ENCODE results near the gene METTL16.

DNA sequence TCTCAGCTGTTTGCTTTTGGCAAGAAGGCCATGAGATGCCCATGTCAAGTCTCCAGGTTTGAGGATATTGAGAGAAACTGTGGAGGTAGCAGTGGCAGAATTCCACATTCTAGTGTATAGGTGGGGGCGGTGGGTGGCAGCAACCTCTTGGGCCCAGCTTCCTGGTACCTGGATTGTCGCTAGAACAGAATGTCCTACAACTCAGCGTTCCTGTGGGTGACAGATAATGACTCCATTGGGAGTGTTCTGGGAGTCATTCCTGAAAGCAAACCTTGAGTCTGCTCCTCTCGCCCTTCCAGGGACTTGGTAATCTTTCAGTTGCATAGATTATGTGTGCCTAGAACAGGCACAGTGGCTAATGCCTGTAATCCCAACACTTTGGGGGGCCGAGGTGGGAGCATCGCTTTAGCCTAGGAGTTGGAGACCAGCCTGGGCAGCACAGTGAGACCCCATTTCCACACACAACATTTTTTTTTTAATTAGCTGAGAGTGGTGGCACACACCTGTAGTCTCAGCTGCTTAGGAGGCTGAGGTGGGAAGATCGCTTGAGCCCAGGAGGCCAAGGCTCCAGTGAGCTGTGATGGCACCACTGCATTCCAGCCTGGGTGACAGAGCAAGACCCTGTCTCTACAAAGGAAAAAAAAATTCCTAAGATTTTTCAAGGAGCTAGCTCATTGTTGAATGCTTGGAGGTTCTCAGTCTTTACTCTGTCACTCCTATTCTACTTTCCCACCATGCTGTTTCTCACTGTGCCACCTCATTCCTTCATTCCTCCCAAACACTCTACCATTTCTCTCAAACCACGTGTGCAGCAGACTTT is 37.9 kb upstream of the METTL16 start:
- TF ChIP-seq, protein P1, sequence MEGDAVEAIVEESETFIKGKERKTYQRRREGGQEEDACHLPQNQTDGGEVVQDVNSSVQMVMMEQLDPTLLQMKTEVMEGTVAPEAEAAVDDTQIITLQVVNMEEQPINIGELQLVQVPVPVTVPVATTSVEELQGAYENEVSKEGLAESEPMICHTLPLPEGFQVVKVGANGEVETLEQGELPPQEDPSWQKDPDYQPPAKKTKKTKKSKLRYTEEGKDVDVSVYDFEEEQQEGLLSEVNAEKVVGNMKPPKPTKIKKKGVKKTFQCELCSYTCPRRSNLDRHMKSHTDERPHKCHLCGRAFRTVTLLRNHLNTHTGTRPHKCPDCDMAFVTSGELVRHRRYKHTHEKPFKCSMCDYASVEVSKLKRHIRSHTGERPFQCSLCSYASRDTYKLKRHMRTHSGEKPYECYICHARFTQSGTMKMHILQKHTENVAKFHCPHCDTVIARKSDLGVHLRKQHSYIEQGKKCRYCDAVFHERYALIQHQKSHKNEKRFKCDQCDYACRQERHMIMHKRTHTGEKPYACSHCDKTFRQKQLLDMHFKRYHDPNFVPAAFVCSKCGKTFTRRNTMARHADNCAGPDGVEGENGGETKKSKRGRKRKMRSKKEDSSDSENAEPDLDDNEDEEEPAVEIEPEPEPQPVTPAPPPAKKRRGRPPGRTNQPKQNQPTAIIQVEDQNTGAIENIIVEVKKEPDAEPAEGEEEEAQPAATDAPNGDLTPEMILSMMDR (IDR thresholded peaks at IDR 0.05; ENCODE audit: low read depth, low read length) = no peak
- TF ChIP-seq, protein P2, sequence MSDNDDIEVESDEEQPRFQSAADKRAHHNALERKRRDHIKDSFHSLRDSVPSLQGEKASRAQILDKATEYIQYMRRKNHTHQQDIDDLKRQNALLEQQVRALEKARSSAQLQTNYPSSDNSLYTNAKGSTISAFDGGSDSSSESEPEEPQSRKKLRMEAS (IDR thresholded peaks at IDR 0.05; ENCODE audit: low read depth, low read length) = no peak
- no peak for TF ChIP-seq POLR2A (IDR thresholded peaks at IDR 0.05; ENCODE audit: extremely low read depth, insufficient read length)

Data from NB4 (cell line).